ENCODE data around the gene SARS1. TPM values are rescaled to one million over a fixed set of nuclear protein-coding genes. Genes with fewer than 3 reads are reported as not detected.
A peak's percentile ranks its signal among the peaks of the same experiment; 100 is the strongest.

SARS1 gene
- total RNA-seq, 1 experiment from 2014 or later, result 158 TPM

GRCh38 chr1:109255678-109256077 is 42.0 kb downstream of the SARS1 start:
- Histone ChIP-seq H3F3A (ENCODE audit: low read length, unreplicated experiment) (no peaks in the 10 kb centered on the region), H4K20me1 (ENCODE audit: low read length) (no peaks in the 10 kb centered on the region), H3K9me2 (replicated peaks; ENCODE audit: low read length) (no peaks in the 10 kb centered on the region), H3K4me1 (ENCODE audit: insufficient read depth, low read length) (peaks cover 12% of the 10 kb centered on the region), H3K27ac (ENCODE audit: low read length) (no peak overlapping the region), H3K4me2 (ENCODE audit: low read length) (no peak overlapping the region), H3K79me2 (ENCODE audit: low read length) (no peaks in the 10 kb centered on the region), H3K27me3 (ENCODE audit: low read length) (no peaks in the 10 kb centered on the region), H3K9ac (ENCODE audit: low read length) (no peak overlapping the region), H3K9me3 (ENCODE audit: low read length) (no peaks in the 10 kb centered on the region), H2AFZ (ENCODE audit: low read length) (no peak overlapping the region), H3K36me3 (ENCODE audit: low read depth, low read length) (no peaks in the 10 kb centered on the region), H3K4me3 (ENCODE audit: low read length) (no peak overlapping the region)
- ChIA-PET CTCF (no interaction called here), POLR2A (ENCODE audit: unreplicated experiment) (no interaction called here)
- no peak for TF ChIP-seq EZH2 (IDR thresholded peaks at IDR 0.05; ENCODE audit: low read length, unreplicated experiment)
- no peak for TF ChIP-seq EZH2phosphoT487 (IDR thresholded peaks at IDR 0.05; ENCODE audit: borderline replicate concordance, low read length)
- no peak for TF ChIP-seq CTCF (conservative IDR thresholded peaks at IDR 0.05; ENCODE audit: low read depth, low read length)
- no peak for DNase-seq
- ATAC-seq, result no peak
- intact Hi-C loops (cut with micrococcal nuclease), result no loop called here
- BruUV-seq (replicated peaks), result no TSS peak

DNA sequence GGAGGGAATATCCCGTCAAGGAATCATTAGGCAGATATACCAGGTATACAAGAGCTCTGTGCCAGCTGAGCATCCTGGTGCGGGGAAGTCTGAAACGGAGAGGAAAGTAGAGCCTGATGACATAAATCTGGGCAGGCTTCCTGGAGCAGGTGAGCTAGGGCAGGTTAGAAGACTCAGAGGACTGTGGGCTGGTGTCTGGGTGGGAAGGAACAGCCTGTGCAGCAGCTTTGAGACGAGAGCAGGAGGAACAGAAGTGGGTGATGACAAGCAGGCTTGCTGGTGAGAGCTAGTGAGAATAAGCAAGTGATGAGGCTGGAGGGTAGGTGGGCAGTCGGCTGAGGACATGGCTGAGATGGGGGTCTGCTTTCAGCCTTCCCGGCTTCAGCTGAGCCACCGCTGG is 42.4 kb downstream of the SARS1 start:
- no peak for TF ChIP-seq EZH2 (IDR thresholded peaks at IDR 0.05; ENCODE audit: low read length, unreplicated experiment)
- TF ChIP-seq CTCF (conservative IDR thresholded peaks at IDR 0.05; ENCODE audit: low read depth, low read length), result no peak
- no peak for TF ChIP-seq EZH2phosphoT487 (IDR thresholded peaks at IDR 0.05; ENCODE audit: borderline replicate concordance, low read length)
- ATAC-seq, result no peak
- H3K9ac ChIP-seq (ENCODE audit: low read length), result no peak overlapping the region
- BruUV-seq (replicated peaks), result no TSS peak
- H3K79me2 ChIP-seq (ENCODE audit: low read length), result no peaks in the 10 kb centered on the region
- no peaks in the 10 kb centered on the region for H3F3A ChIP-seq (ENCODE audit: low read length, unreplicated experiment)
- no peaks in the 10 kb centered on the region for H3K27me3 ChIP-seq (ENCODE audit: low read length)
- no peaks in the 10 kb centered on the region for H4K20me1 ChIP-seq (ENCODE audit: low read length)
- no peak overlapping the region for H2AFZ ChIP-seq (ENCODE audit: low read length)
- POLR2A ChIA-PET (ENCODE audit: unreplicated experiment), result no interaction called here
- H3K4me2 ChIP-seq (ENCODE audit: low read length), result no peak overlapping the region
- CTCF ChIA-PET, result no interaction called here
- no peaks in the 10 kb centered on the region for H3K36me3 ChIP-seq (ENCODE audit: low read depth, low read length)
- no peak overlapping the region for H3K4me3 ChIP-seq (ENCODE audit: low read length)
- intact Hi-C loops (cut with micrococcal nuclease), result no loop called here
- no peak for DNase-seq
- no peaks in the 10 kb centered on the region for H3K9me2 ChIP-seq (replicated peaks; ENCODE audit: low read length)
- no peak overlapping the region for H3K27ac ChIP-seq (ENCODE audit: low read length)
- H3K9me3 ChIP-seq (ENCODE audit: low read length), result no peaks in the 10 kb centered on the region
- peaks cover 12% of the 10 kb centered on the region for H3K4me1 ChIP-seq (ENCODE audit: insufficient read depth, low read length)

DNA sequence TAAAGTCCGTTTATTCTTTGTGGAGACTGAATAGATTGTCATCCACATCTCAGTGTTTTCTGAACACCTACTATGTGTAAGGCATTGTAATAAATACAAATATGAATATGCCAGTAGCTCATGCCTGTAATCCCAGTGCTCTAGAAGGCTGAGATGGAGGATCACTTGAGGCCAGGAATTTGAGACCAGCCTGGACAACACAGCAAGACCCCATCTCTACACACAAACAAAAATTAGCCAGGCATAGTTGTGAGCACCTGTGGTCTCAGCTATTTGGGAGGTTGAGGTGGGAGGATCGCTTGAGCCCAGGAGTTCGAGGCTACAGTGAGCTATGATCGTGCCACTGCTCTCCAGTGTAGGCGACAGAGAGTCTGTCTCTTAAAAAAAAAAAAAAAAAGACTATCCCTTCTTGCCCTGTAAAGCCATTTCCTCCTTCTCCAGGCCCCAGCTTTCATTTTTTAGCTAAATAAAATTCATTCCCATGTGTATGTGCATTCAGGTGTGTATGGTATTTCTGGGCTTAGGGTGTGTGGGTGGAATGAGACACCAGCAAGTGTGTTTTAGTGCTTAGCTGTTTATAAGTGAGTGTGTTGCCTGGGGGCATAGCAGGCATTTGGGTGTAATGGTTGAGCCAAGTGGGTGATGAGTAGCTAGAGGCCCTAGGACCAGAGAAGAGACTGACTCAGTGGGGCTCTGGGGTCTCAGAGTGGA is 43.4 kb downstream of the SARS1 start:
- Histone ChIP-seq H3K9me3 (ENCODE audit: low read length) (no peaks in the 10 kb centered on the region), H3K4me2 (ENCODE audit: low read length) (peak overlapping the region; percentile 18; the same call in 1 of the 2 replicates), H3F3A (ENCODE audit: low read length, unreplicated experiment) (no peaks in the 10 kb centered on the region), H3K9ac (ENCODE audit: low read length) (no peak overlapping the region), H3K27me3 (ENCODE audit: low read length) (no peaks in the 10 kb centered on the region), H3K4me3 (ENCODE audit: low read length) (no peak overlapping the region), H3K9me2 (replicated peaks; ENCODE audit: low read length) (no peaks in the 10 kb centered on the region), H2AFZ (ENCODE audit: low read length) (no peak overlapping the region), H4K20me1 (ENCODE audit: low read length) (no peaks in the 10 kb centered on the region), H3K27ac (ENCODE audit: low read length) (peak overlapping the region; percentile 44), H3K79me2 (ENCODE audit: low read length) (no peaks in the 10 kb centered on the region), H3K36me3 (ENCODE audit: low read depth, low read length) (no peaks in the 10 kb centered on the region), H3K4me1 (ENCODE audit: insufficient read depth, low read length) (peaks cover 12% of the 10 kb centered on the region)
- peak; percentile 72 for ATAC-seq
- DNase-seq, result peak; percentile 84
- ChIA-PET POLR2A (ENCODE audit: unreplicated experiment) (interaction anchor here (0.6 kb wide), 1 partner anchor 32 kb away, joined by 3 read pairs; no protein-coding TSS in a partner anchor), CTCF (no interaction called here)
- TF ChIP-seq EZH2 (IDR thresholded peaks at IDR 0.05; ENCODE audit: low read length, unreplicated experiment) (no peak), CTCF (conservative IDR thresholded peaks at IDR 0.05; ENCODE audit: low read depth, low read length) (no peak), EZH2phosphoT487 (IDR thresholded peaks at IDR 0.05; ENCODE audit: borderline replicate concordance, low read length) (no peak)
- no TSS peak for BruUV-seq (replicated peaks)
- intact Hi-C loops (cut with micrococcal nuclease), result no loop called here
